GM03348 (cell line): ENCODE data around the gene RPP21.
"Not testable (repeated sequence)": the region's sequence is repeated elsewhere in the genome, so short reads cannot be mapped to it uniquely, and the experiment has no call there.

Experiments
- DNase-seq: peaks from one replicate; pipeline ENCODE4 v3.0.0; 2012; ENCODE audit warnings: low spot score

RPP21 gene

GRCh38 chr6:30329331-30329730 lies 15.6 kb upstream of the RPP21 start:
- DNase-seq = no peak

- DNase-seq = no peak
Observed at GRCh38 chr6:30331981-30332380, 13.0 kb upstream of the RPP21 start.

GRCh38 chr6:30334075-30334783 lies 10.7 kb upstream of the RPP21 start:
- no peak for DNase-seq

GRCh38 chr6:30340589-30341054 lies 4.3 kb upstream of the RPP21 start:
- DNase-seq = no peak

GRCh38 chr6:30341218-30341617 lies 3.7 kb upstream of the RPP21 start:
- no peak for DNase-seq

GRCh38 chr6:30341728-30342127 lies 3.2 kb upstream of the RPP21 start:
- DNase-seq = no peak

GRCh38 chr6:30344191-30344867 lies 627 bp upstream of the RPP21 start:
- DNase-seq = no peak

GRCh38 chr6:30345852-30346251 lies 896 bp downstream of the RPP21 start:
- no peak for DNase-seq

GRCh38 chr6:30348957-30349356 lies 4.0 kb downstream of the RPP21 start:
- DNase-seq = no peak

GRCh38 chr6:30349421-30350177 lies 4.6 kb downstream of the RPP21 start:
- no peak for DNase-seq

GRCh38 chr6:30350524-30350923 lies 5.6 kb downstream of the RPP21 start:
- DNase-seq = no peak

GRCh38 chr6:30352550-30352949 lies 7.6 kb downstream of the RPP21 start:
- no peak for DNase-seq

- DNase-seq = no peak
Observed at GRCh38 chr6:30355281-30355680, 10.3 kb downstream of the RPP21 start.

- no peak for DNase-seq
Observed at GRCh38 chr6:30356536-30356935, 11.6 kb downstream of the RPP21 start.

- peak; percentile 86 for DNase-seq
Observed at GRCh38 chr6:30357678-30358540, 13.0 kb downstream of the RPP21 start.

GRCh38 chr6:30359276-30359675 lies 14.3 kb downstream of the RPP21 start:
- DNase-seq = no peak

- DNase-seq = no peak
Observed at GRCh38 chr6:30360139-30360538, 15.2 kb downstream of the RPP21 start.

GRCh38 chr6:30361661-30362060 lies 16.7 kb downstream of the RPP21 start:
- DNase-seq = no peak

- no peak for DNase-seq
Observed at GRCh38 chr6:30363459-30363858, 18.5 kb downstream of the RPP21 start.

GRCh38 chr6:30364591-30364990 lies 19.6 kb downstream of the RPP21 start:
- DNase-seq = no peak

GRCh38 chr6:30369280-30369679 lies 24.3 kb downstream of the RPP21 start:
- DNase-seq = not testable (repeated sequence)
